OCI-LY3 (cell line): ENCODE results near the gene CROCC.

Experiments used
- H2AFZ ChIP-seq: fragments of 200-600, 300-600 bp; shearing (Covaris generic); 2 replicates; pipeline ENCODE4 v1.6.0; 2014; ENCODE audit warnings: antibody characterized with exemption, low read depth, low read length
- H3K27ac ChIP-seq: fragments of 200-600, 300-600 bp; sonication (generic); 2 replicates; pipeline ENCODE4 v1.5.1; 2014; ENCODE audit warnings: mild to moderate bottlenecking, low read length, moderate library complexity, mixed read lengths
- H3K27me3 ChIP-seq: fragments of 200-600, 300-600 bp; sonication (generic); 2 replicates; pipeline ENCODE4 v1.6.1; 2014; ENCODE audit warnings: low read depth, low read length, mixed read lengths
- H3K36me3 ChIP-seq: fragments of 200-600, 300-600 bp; sonication (generic); replicated peaks from 2 replicates; pipeline ENCODE3; 2014; ENCODE audit warnings: low read depth, low read length, mixed read lengths
- H3K4me1 ChIP-seq: fragments of 300-600, 200-600 bp; sonication (generic); 2 replicates; pipeline ENCODE4 v1.6.1; 2014; ENCODE audit warnings: low read length, mixed read lengths
- H3K4me2 ChIP-seq: fragments of 200-600, 300-600 bp; sonication (generic); 2 replicates; pipeline ENCODE4 v1.6.1; 2014; ENCODE audit warnings: low read length, mixed read lengths
- H3K4me3 ChIP-seq: fragments of 300-600, 200-600 bp; sonication (generic); 2 replicates; pipeline ENCODE4 v1.5.1; 2014; ENCODE audit warnings: antibody characterized with exemption, mild to moderate bottlenecking, low read length, moderate library complexity
- H3K79me2 ChIP-seq: fragments of 300-600, 200-600 bp; shearing (Covaris generic); 2 replicates; pipeline ENCODE4 v1.6.1; 2014; ENCODE audit warnings: mild to moderate bottlenecking, low read length, mixed read lengths
- H3K9ac ChIP-seq: fragments of 300-600, 200-600 bp; shearing (Covaris generic); 2 replicates; pipeline ENCODE4 v1.6.0; 2014; ENCODE audit warnings: mild to moderate bottlenecking, low read length, moderate library complexity
- H3K9me3 ChIP-seq: fragments of 200-600, 300-600 bp; shearing (Covaris generic); 2 replicates; pipeline ENCODE4 v1.6.1; 2014; ENCODE audit warnings: low read length, mixed read lengths; ENCODE audit not compliant: insufficient read depth
- H4K20me1 ChIP-seq: fragments of 200-600, 300-600 bp; sonication (generic); 2 replicates; pipeline ENCODE4 v1.6.1; 2016; ENCODE audit warnings: low read length, mixed read lengths; ENCODE audit not compliant: insufficient read depth
- EZH2phosphoT487 ChIP-seq: fragments of 200-600 bp; shearing (Covaris generic); IDR thresholded peaks from 2 replicates; pipeline ENCODE4 v1.6.1; 2018; ENCODE audit warnings: antibody characterized with exemption, mixed run types, low read depth
- TF ChIP-seq, protein P1 (sequence below): fragments of 200-600, 300-600 bp; sonication (generic); IDR thresholded peaks from 2 replicates; pipeline ENCODE4 v1.5.1; 2014; ENCODE audit warnings: antibody characterized with exemption, low read length, low read depth

CROCC gene

DNA sequence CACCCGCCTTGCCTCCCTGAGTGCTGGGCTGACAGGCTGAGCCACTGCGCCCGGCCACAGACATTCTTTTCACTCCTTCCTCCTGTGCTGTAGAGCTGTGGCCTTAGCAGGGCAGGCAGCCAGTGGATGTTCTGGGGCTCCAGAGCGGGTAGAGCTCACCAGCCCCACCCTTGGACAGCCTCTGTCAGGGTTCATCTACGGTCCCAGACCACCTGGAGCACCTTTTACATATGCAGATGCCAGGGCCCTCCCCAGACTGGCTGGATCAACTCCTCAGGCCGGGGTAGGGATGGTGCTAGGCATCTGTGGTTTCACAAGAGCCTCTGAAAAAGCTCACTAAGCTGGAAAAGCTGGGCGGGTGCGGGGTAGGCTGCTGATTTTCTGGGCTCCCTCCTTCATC lies 85.4 kb downstream of the CROCC start:
- Histone ChIP-seq H3K4me1 (peaks cover 17% of the 10 kb centered on the region), H3K36me3 (no peaks in the 10 kb centered on the region), H3K4me2 (no peak overlapping the region), H3K9ac (no peak overlapping the region), H3K27me3 (no peaks in the 10 kb centered on the region), H3K4me3 (no peak overlapping the region), H3K79me2 (no peaks in the 10 kb centered on the region), H3K9me3 (no peaks in the 10 kb centered on the region), H2AFZ (no peak overlapping the region), H3K27ac (no peak overlapping the region), H4K20me1 (no peaks in the 10 kb centered on the region)
- TF ChIP-seq, protein P1, sequence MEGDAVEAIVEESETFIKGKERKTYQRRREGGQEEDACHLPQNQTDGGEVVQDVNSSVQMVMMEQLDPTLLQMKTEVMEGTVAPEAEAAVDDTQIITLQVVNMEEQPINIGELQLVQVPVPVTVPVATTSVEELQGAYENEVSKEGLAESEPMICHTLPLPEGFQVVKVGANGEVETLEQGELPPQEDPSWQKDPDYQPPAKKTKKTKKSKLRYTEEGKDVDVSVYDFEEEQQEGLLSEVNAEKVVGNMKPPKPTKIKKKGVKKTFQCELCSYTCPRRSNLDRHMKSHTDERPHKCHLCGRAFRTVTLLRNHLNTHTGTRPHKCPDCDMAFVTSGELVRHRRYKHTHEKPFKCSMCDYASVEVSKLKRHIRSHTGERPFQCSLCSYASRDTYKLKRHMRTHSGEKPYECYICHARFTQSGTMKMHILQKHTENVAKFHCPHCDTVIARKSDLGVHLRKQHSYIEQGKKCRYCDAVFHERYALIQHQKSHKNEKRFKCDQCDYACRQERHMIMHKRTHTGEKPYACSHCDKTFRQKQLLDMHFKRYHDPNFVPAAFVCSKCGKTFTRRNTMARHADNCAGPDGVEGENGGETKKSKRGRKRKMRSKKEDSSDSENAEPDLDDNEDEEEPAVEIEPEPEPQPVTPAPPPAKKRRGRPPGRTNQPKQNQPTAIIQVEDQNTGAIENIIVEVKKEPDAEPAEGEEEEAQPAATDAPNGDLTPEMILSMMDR, result no peak
- no peak for TF ChIP-seq EZH2phosphoT487

GRCh38 chr1:17008208-17008855 lies 86.6 kb downstream of the CROCC start:
- no peak for TF ChIP-seq EZH2phosphoT487
- TF ChIP-seq, protein P1, result no peak
- H3K4me3 ChIP-seq, result no peak overlapping the region
- H3K9ac ChIP-seq, result no peak overlapping the region
- H4K20me1 ChIP-seq, result no peaks in the 10 kb centered on the region
- H3K27me3 ChIP-seq, result no peaks in the 10 kb centered on the region
- H3K4me2 ChIP-seq, result no peak overlapping the region
- H3K4me1 ChIP-seq, result peaks cover 17% of the 10 kb centered on the region
- no peak overlapping the region for H3K27ac ChIP-seq
- no peaks in the 10 kb centered on the region for H3K79me2 ChIP-seq
- no peak overlapping the region for H2AFZ ChIP-seq
- H3K36me3 ChIP-seq, result no peaks in the 10 kb centered on the region
- H3K9me3 ChIP-seq, result no peaks in the 10 kb centered on the region

GRCh38 chr1:17009706-17010105 lies 88.0 kb downstream of the CROCC start:
- no peak for TF ChIP-seq EZH2phosphoT487
- Histone ChIP-seq H3K79me2 (no peaks in the 10 kb centered on the region), H3K9me3 (no peaks in the 10 kb centered on the region), H4K20me1 (no peaks in the 10 kb centered on the region), H3K4me3 (no peak overlapping the region), H3K4me2 (peak overlapping the region; percentile 89; the same call in 1 of the 2 replicates), H3K27me3 (no peaks in the 10 kb centered on the region), H2AFZ (no peak overlapping the region), H3K36me3 (no peaks in the 10 kb centered on the region), H3K27ac (no peak overlapping the region), H3K4me1 (peaks cover 17% of the 10 kb centered on the region), H3K9ac (no peak overlapping the region)

DNA sequence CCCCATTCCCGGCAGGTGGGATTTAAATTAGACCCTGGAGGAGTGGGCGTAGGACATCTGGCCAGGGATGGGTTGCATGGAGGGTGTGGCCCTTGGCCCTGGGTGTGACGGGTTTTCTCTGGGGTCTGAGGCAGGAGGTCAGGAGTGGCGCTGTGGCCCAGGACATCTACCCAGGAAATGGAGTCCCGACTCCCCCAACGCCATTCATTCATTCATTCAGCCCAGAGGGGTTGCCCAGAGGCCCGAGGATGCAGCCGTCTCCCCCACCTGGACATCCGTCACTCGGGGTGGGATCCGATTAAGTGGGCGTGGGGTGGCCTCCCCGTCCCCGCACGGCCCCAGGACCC lies 89.3 kb downstream of the CROCC start:
- peak overlapping the region; percentile 89 for H3K4me2 ChIP-seq
- no peaks in the 10 kb centered on the region for H3K9me3 ChIP-seq
- peak overlapping the region; percentile 57; the same call in 1 of the 2 replicates for H3K9ac ChIP-seq
- H3K27ac ChIP-seq, result no peak overlapping the region
- H3K36me3 ChIP-seq, result no peaks in the 10 kb centered on the region
- H3K79me2 ChIP-seq, result no peaks in the 10 kb centered on the region
- H4K20me1 ChIP-seq, result no peaks in the 10 kb centered on the region
- peaks cover 17% of the 10 kb centered on the region for H3K4me1 ChIP-seq
- no peaks in the 10 kb centered on the region for H3K27me3 ChIP-seq
- TF ChIP-seq, protein P1, result no peak
- TF ChIP-seq EZH2phosphoT487, result no peak
- H2AFZ ChIP-seq, result peak overlapping the region; percentile 65; the same call in 1 of the 2 replicates
- H3K4me3 ChIP-seq, result peak overlapping the region; percentile 93
